Right atrium auricular region (tissue), 2 donors: ENCODE data around the gene MAPK4. TPM values are rescaled to one million over a fixed set of nuclear protein-coding genes. Genes with fewer than 3 reads are reported as not detected.

Source experiments
- DNase-seq: peaks from one replicate; pipeline ENCODE4 v3.0.0-alpha.2; 2019; ENCODE audit warnings: low spot score
- H3K27ac ChIP-seq, 2 donors: fragments of 200-600 bp; sonication (generic); 1 replicate in 1 of 2; 2 replicates in 1 of 2; pipeline ENCODE4 v1.5.1; 2016 to 2019
- H3K27me3 ChIP-seq, 2 donors: fragments of 200-600 bp; sonication (generic); one replicate each; pipeline versions ENCODE4 v1.5.1 to v1.6.0; 2017 to 2019
- H3K36me3 ChIP-seq: fragments of 200-600 bp; sonication (generic); one replicate; pipeline ENCODE4 v1.5.1; 2016
- H3K4me1 ChIP-seq, 2 donors: fragments of 200-600 bp; sonication (generic); one replicate each; pipeline versions ENCODE4 v1.5.1 to v1.6.0; 2017 to 2019
- H3K4me3 ChIP-seq, 2 donors: fragments of 200-600 bp; sonication (generic); 1 replicate in 1 of 2; 2 replicates in 1 of 2; pipeline ENCODE4 v1.5.1; 2017 to 2019; ENCODE audit warnings: mild to moderate bottlenecking in 1 of 2, moderate library complexity in 1 of 2
- H3K9me3 ChIP-seq, 2 donors: fragments of 200-600 bp; sonication (generic); one replicate each; pipeline ENCODE4 v1.5.1; 2019
- CTCF ChIP-seq, 2 donors: fragments of 200-600 bp; sonication (generic); IDR thresholded peaks; one replicate each; pipeline ENCODE4 v1.5.1; 2019; ENCODE audit warnings: antibody characterized with exemption in 2 of 2
- total RNA-seq, 2 donors: library from RNA; depleted of rRNA; stranded (reverse); fragments of >200 nt; gene quantifications; one replicate each; pipeline ENCODE4 v1.1.0, GENCODE V29; 2016

MAPK4 gene
- total RNA-seq, 2 donors from 2014 or later = 17.9 to 101 TPM

DNA sequence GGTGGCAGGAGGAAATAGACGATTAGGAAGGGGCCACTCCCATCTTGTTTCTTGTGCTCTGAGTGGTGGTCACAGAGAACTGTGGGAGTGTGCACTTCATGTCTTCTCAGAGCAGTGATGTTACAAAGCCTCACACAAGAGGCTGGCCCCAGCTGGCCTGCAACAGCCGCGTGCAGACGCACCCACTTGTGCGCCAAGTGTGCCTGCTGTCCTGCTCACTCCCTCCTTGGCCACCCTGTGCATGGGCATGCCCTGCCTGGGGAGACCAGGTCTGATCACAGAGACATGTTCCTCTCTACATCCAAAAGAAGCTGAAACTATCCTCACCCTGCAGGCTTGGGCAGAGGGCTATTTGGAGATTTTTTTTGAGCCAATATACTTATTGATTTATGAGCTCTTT, 151.5 kb downstream of the MAPK4 start:
- no peak for TF ChIP-seq CTCF (IDR thresholded peaks at IDR 0.05)
- DNase-seq = no peak
- Histone ChIP-seq H3K27me3 (no peaks in the 10 kb centered on the region), H3K9me3 (no peaks in the 10 kb centered on the region), H3K36me3 (peaks cover 7% of the 10 kb centered on the region), H3K27ac (no peak overlapping the region), H3K4me1 (no peaks in the 10 kb centered on the region), H3K4me3 (no peak overlapping the region)

- H3K9me3 ChIP-seq = no peaks in the 10 kb centered on the region
- no peak overlapping the region for H3K27ac ChIP-seq
- no peak overlapping the region for H3K4me3 ChIP-seq
- H3K27me3 ChIP-seq = no peaks in the 10 kb centered on the region
- no peak for DNase-seq
- peaks cover 7% of the 10 kb centered on the region for H3K36me3 ChIP-seq
- H3K4me1 ChIP-seq = peaks cover 0 to 10% of the 10 kb centered on the region in 2 donors
- no peak for TF ChIP-seq CTCF (IDR thresholded peaks at IDR 0.05)
These were observed 156.0 kb downstream of the MAPK4 start for GRCh38 chr18:50715919-50716318.

DNA sequence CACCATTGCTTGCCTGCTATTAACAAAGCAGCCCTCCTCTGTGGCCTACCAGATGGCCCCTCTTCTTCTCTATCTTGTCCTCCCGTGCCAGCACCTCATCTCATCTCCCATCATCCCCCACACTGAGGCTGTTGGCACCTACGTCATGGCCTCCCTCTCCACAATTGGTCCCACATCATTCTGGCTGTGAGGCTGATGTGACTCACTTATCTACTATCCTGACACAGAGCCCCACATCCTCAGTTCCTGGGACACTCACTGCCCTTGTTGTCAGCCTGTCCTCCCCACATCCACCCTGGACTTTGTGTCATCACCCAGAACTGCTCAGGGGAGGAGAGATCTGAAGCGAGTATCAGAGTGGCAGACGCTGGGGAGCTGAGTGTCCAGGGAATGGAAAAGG, 157.0 kb downstream of the MAPK4 start:
- peak; percentile 73 for DNase-seq
- Histone ChIP-seq H3K36me3 (peaks cover 7% of the 10 kb centered on the region), H3K4me1 (peaks cover 0 to 10% of the 10 kb centered on the region in 2 donors), H3K27me3 (no peaks in the 10 kb centered on the region), H3K27ac (peak overlapping the region; percentile 66 to 83), H3K9me3 (no peaks in the 10 kb centered on the region), H3K4me3 (no peak overlapping the region)
- no peak for TF ChIP-seq CTCF (IDR thresholded peaks at IDR 0.05)

- TF ChIP-seq CTCF (IDR thresholded peaks at IDR 0.05) = no peak
- no peak for DNase-seq
These were observed 157.7 kb downstream of the MAPK4 start for GRCh38 chr18:50717563-50717962.

DNA sequence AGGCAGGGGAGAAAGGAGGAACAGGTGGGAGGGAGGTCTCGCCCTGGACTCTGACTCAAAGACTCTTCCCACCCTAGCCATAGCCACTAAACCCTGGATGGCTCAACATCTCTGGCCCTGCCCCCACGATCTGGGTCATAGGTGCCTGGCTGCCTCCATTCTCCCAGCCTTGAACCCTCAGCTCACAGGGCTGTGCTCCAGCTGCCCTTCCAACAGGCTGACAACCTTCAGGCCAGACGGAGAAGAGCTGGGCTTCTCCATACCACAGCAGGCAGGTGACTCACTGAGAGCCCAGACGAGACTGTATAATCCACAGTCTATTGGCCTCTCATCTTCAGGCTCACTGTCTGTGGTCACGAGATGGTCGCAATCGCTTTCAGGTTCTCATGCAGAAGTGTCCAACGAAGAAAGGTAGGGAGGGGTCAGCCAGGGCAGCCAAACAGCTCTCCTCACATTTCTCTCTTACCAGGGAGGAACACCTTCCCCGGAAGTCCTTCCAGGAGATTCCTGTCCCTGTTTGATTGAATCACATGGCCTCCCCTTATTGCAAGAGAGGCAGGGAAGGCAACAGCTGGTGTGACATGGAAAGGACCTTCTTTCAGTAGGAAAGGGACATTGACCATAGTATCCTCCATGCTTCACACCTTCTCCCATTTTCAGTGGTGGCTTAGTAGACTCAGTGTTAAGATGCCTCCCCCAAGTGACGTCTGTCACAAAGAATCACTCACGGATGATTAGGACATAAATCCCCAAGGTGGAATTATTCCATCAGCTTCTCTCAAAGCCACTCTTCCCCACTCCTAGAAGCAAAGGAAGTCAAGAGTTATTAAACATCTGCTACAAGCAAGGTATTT, 159.8 kb downstream of the MAPK4 start:
- no peak for DNase-seq
- H3K9me3 ChIP-seq = no peaks in the 10 kb centered on the region
- no peaks in the 10 kb centered on the region for H3K27me3 ChIP-seq
- H3K4me1 ChIP-seq = peaks cover 0 to 16% of the 10 kb centered on the region in 2 donors
- peaks cover 7% of the 10 kb centered on the region for H3K36me3 ChIP-seq
- H3K27ac ChIP-seq = no peak overlapping the region
- no peak for TF ChIP-seq CTCF (IDR thresholded peaks at IDR 0.05)
- H3K4me3 ChIP-seq = no peak overlapping the region

More at GRCh38 chr18:50717563-50717962, 157.7 kb downstream of the MAPK4 start:
- Histone ChIP-seq H3K9me3 (no peaks in the 10 kb centered on the region), H3K27me3 (no peaks in the 10 kb centered on the region), H3K4me1 (peaks cover 0 to 10% of the 10 kb centered on the region in 2 donors), H3K36me3 (peaks cover 7% of the 10 kb centered on the region), H3K27ac (peak overlapping the region; percentile 60 to 83), H3K4me3 (no peak overlapping the region)
